SK-N-SH (cell line): Measurements from ENCODE around the gene GLI2. TPM values are rescaled to one million over a fixed set of nuclear protein-coding genes. Genes with fewer than 3 reads are reported as not detected.

Experiments
- CTCF ChIA-PET: fragments of 300-600, 350-600 bp; formaldehyde crosslinking; extraction: SDS; loops from one replicate; lab custom pipeline; 2021; lab: Yijun Ruan, JAX
- POLR2A ChIA-PET: fragments of 350-600 bp; sonication (Branson Sonifier 250); formaldehyde crosslinking; extraction: SDS; loops from one replicate; lab custom pipeline; 2020; ENCODE audit warnings: antibody characterized with exemption, inconsistent platforms; lab: Yijun Ruan, JAX
- DNase-seq: peaks from one replicate; pipeline ENCODE4 v3.0.0; 2012
- H2AFZ ChIP-seq: fragments of 200-600 bp; sonication (generic); 2 replicates; pipeline ENCODE4 v1.8.1; 2016; ENCODE audit warnings: antibody characterized with exemption, mild to moderate bottlenecking, low read depth
- H3F3A ChIP-seq: fragments of 200-600 bp; sonication (generic); replicated peaks from 2 replicates; pipeline ENCODE3; 2016; ENCODE audit warnings: antibody characterized with exemption, mild to moderate bottlenecking; ENCODE audit not compliant: insufficient read depth
- H3K27ac ChIP-seq, 2 experiments: fragments of 200-500 bp in 1 of 2; fragments of 200-600 bp in 1 of 2; sonication (Bioruptor generic) in 1 of 2; sonication (generic), shearing (Covaris generic) in 1 of 2; 2 replicates each; pipeline versions ENCODE4 v1.5.1 to v1.6.1; 2014 to 2016; ENCODE audit warnings: low read depth in 2 of 2, inconsistent platforms in 1 of 2, low read length in 1 of 2, mild to moderate bottlenecking in 1 of 2, mixed read lengths in 1 of 2
- H3K27me3 ChIP-seq: fragments of 200-600 bp; sonication (generic), shearing (Covaris generic); 2 replicates; pipeline ENCODE4 v1.6.1; 2016; ENCODE audit warnings: mixed run types; ENCODE audit not compliant: insufficient read depth
- H3K36me3 ChIP-seq, 2 experiments: fragments of 200-500 bp in 1 of 2; fragments of 200-600 bp in 1 of 2; sonication (Bioruptor generic) in 1 of 2; sonication (generic) in 1 of 2; replicated peaks in 1 of 2; 2 replicates each; pipeline versions ENCODE3 to v1.5.1; 2014 to 2016; ENCODE audit warnings: low read length in 1 of 2, mild to moderate bottlenecking in 1 of 2; ENCODE audit not compliant: insufficient read depth in 2 of 2, control insufficient read depth in 1 of 2
- H3K4me1 ChIP-seq, 2 experiments: fragments of 200-500 bp in 1 of 2; fragments of 200-600 bp in 1 of 2; sonication (Bioruptor generic) in 1 of 2; sonication (generic), shearing (Covaris generic) in 1 of 2; 2 replicates each; pipeline versions ENCODE4 v1.5.1 to v1.6.1; 2014 to 2016; ENCODE audit warnings: low read depth in 1 of 2, low read length in 1 of 2, mixed run types in 1 of 2; ENCODE audit not compliant: insufficient read depth in 2 of 2, control insufficient read depth in 1 of 2
- H3K4me2 ChIP-seq: fragments of 200-600 bp; sonication (generic), shearing (Covaris generic); 2 replicates; pipeline ENCODE4 v1.6.1; 2017; ENCODE audit warnings: mixed run types
- H3K4me3 ChIP-seq, 2 experiments: fragments of 200-500 bp in 1 of 2; fragments of 200-600 bp in 1 of 2; sonication (Bioruptor generic) in 1 of 2; sonication (generic), shearing (Covaris generic) in 1 of 2; 2 replicates each; pipeline versions ENCODE4 v1.5.1 to v1.8.1; 2014 to 2016; ENCODE audit warnings: low read depth in 2 of 2, inconsistent platforms in 1 of 2, low read length in 1 of 2, mild to moderate bottlenecking in 1 of 2, mixed read lengths in 1 of 2, moderate library complexity in 1 of 2
- H3K79me2 ChIP-seq: fragments of 200-600 bp; sonication (generic); 2 replicates; pipeline ENCODE4 v1.8.1; 2017; ENCODE audit warnings: mild to moderate bottlenecking; ENCODE audit not compliant: insufficient read depth
- H3K9ac ChIP-seq: fragments of 200-600 bp; sonication (generic); 2 replicates; pipeline ENCODE4 v1.6.1; 2017; ENCODE audit warnings: mixed run types
- H3K9me2 ChIP-seq: fragments of 200-600 bp; sonication (generic); 2 replicates; pipeline ENCODE4 v1.6.1; 2017; ENCODE audit warnings: mixed run types
- H3K9me3 ChIP-seq: fragments of 200-600 bp; sonication (generic); 2 replicates; pipeline ENCODE4 v1.6.1; 2017; ENCODE audit warnings: mixed run types, mild to moderate bottlenecking, moderate library complexity
- H4K20me1 ChIP-seq: fragments of 200-600 bp; sonication (generic); 2 replicates; pipeline ENCODE4 v1.6.1; 2017; ENCODE audit warnings: mild to moderate bottlenecking, mixed run types; ENCODE audit not compliant: insufficient read depth
- CHD2 ChIP-seq: fragments of 150-350 bp; IDR thresholded peaks from 2 replicates; pipeline ENCODE4 v1.6.1; 2018; ENCODE audit warnings: low read length; ENCODE audit not compliant: partially characterized antibody
- CTCF ChIP-seq: fragments of 200-600 bp; sonication (generic); IDR thresholded peaks from 2 replicates; pipeline ENCODE4 v1.6.1; 2017; ENCODE audit warnings: antibody characterized with exemption, mild to moderate bottlenecking, moderate library complexity
- ELF1 ChIP-seq: IDR thresholded peaks from 2 replicates; pipeline ENCODE4 v1.4.0; 2012
- EP300 ChIP-seq, 2 experiments: IDR thresholded peaks; 2 replicates each; pipeline versions ENCODE4 v1.4.0 to v1.6.1; 2012; ENCODE audit warnings: borderline replicate concordance in 1 of 2, low read depth in 1 of 2, low read length in 1 of 2
- EZH2phosphoT487 ChIP-seq: fragments of 200-600 bp; sonication (generic); IDR thresholded peaks from 2 replicates; pipeline ENCODE4 v1.6.1; 2017; ENCODE audit warnings: low read depth, mixed run types, mild to moderate bottlenecking, antibody characterized with exemption, moderate library complexity, borderline replicate concordance
- FOXJ3 ChIP-seq: sonication (generic); formaldehyde crosslinking; IDR thresholded peaks from 2 replicates; pipeline ENCODE4 v1.5.1; 2020; ENCODE audit warnings: mild to moderate bottlenecking, missing genetic modification reagents
- FOXM1 ChIP-seq: IDR thresholded peaks from 2 replicates; pipeline ENCODE4 v1.4.0; 2012; ENCODE audit warnings: low read depth, mild to moderate bottlenecking
- GABPA ChIP-seq: IDR thresholded peaks from 2 replicates; pipeline ENCODE4 v1.4.0; 2012; ENCODE audit warnings: low read depth, mild to moderate bottlenecking
- GATA2 ChIP-seq: sonication (generic); formaldehyde crosslinking; IDR thresholded peaks from 2 replicates; pipeline ENCODE4 v1.5.0; 2020; ENCODE audit warnings: mild to moderate bottlenecking, missing genetic modification reagents
- IRF3 ChIP-seq: fragments of 150-350 bp; IDR thresholded peaks from 2 replicates; pipeline ENCODE4 v1.6.1; 2016; ENCODE audit warnings: mild to moderate bottlenecking, low read depth, low read length
- JUND ChIP-seq: IDR thresholded peaks from 2 replicates; pipeline ENCODE4 v1.4.0; 2012
- MAX ChIP-seq: IDR thresholded peaks from 2 replicates; pipeline ENCODE4 v1.4.0; 2012; ENCODE audit warnings: low read depth
- MEF2A ChIP-seq: IDR thresholded peaks from 2 replicates; pipeline ENCODE4 v1.4.0; 2012; ENCODE audit warnings: low read depth, borderline replicate concordance
- MXI1 ChIP-seq: IDR thresholded peaks from 2 replicates; pipeline ENCODE4 v1.6.1; 2012; ENCODE audit warnings: mild to moderate bottlenecking, low read depth, low read length, improper control_type of control experiment
- NFIC ChIP-seq: IDR thresholded peaks from 2 replicates; pipeline ENCODE4 v1.4.0; 2012; ENCODE audit warnings: borderline replicate concordance
- NRF1 ChIP-seq: IDR thresholded peaks from 2 replicates; pipeline ENCODE4 v1.6.1; 2012; ENCODE audit warnings: low read depth, mild to moderate bottlenecking, low read length
- POLR2AphosphoS5 ChIP-seq: IDR thresholded peaks from 2 replicates; pipeline ENCODE4 v1.6.1; 2012; ENCODE audit warnings: low read depth, low read length
- RAD21 ChIP-seq: IDR thresholded peaks from 2 replicates; pipeline ENCODE4 v1.6.1; 2012; ENCODE audit warnings: mild to moderate bottlenecking, low read length
- RFX5 ChIP-seq: IDR thresholded peaks from 2 replicates; pipeline ENCODE4 v1.6.1; 2012; ENCODE audit warnings: mild to moderate bottlenecking, improper control_type of control experiment, low read length
- SMC3 ChIP-seq: IDR thresholded peaks from 2 replicates; pipeline ENCODE4 v1.6.1; 2012; ENCODE audit warnings: low read depth, low read length, improper control_type of control experiment
- TAF1 ChIP-seq: IDR thresholded peaks from 2 replicates; pipeline ENCODE4 v1.6.1; 2012; ENCODE audit warnings: low read depth, mild to moderate bottlenecking, low read length, moderate library complexity, borderline replicate concordance
- TEAD4 ChIP-seq: IDR thresholded peaks from 2 replicates; pipeline ENCODE4 v1.4.0; 2012; ENCODE audit warnings: mild to moderate bottlenecking, borderline replicate concordance; ENCODE audit not compliant: insufficient read depth
- USF1 ChIP-seq: IDR thresholded peaks from 2 replicates; pipeline ENCODE4 v1.4.0; 2012; ENCODE audit warnings: low read depth, borderline replicate concordance
- ZBTB33 ChIP-seq: IDR thresholded peaks from 2 replicates; pipeline ENCODE4 v1.4.0; 2012; ENCODE audit warnings: low read depth, borderline replicate concordance
- WGBS: methylation state at CpG from one replicate; pipeline ENCODE4 v1.1.6; 2017; ENCODE audit warnings: low lambda C conversion rate; 5-methylcytosine and 5-hydroxymethylcytosine counted together
- polyA plus RNA-seq, 3 experiments: library from polyadenylated mRNA; depleted of rRNA; stranded (reverse); fragments of >200 nt; gene quantifications; 2 replicates each; pipeline ENCODE4 v1.2.3, GENCODE V29; 2012

GLI2 gene
- polyA plus RNA-seq, 1 of the 3 experiments (the other 2 are of a cell fraction), result 3.4 TPM

- Histone ChIP-seq H4K20me1 (peaks cover 6% of the 10 kb centered on the region; the same call in 1 of the 2 replicates), H3K4me3 (no peak overlapping the region), H3K79me2 (peaks cover 85% of the 10 kb centered on the region), H3K27me3 (no peaks in the 10 kb centered on the region), H3K9ac (no peak overlapping the region), H3K27ac (peak overlapping the region in 1 of 2 experiments; percentile 39; a peak in 3 of 4 replicates), H3F3A (peaks cover 14% of the 10 kb centered on the region), H3K4me1 (peaks cover 11 to 22% of the 10 kb centered on the region in 2 experiments), H2AFZ (no peak overlapping the region), H3K9me3 (0 out of 2 replicates have a peak, but pooled peaks cover 6% of the 10 kb centered on the region), H3K9me2 (no peaks in the 10 kb centered on the region), H3K36me3 (peaks cover 0 to 7% of the 10 kb centered on the region in 2 experiments), H3K4me2 (peak overlapping the region; percentile 39; the same call in 1 of the 2 replicates)
- POLR2A ChIA-PET, result no interaction called here
- 50% methylated on average over 14 of the region's 14 CpGs for WGBS
- peak; percentile 81 for DNase-seq
- CTCF ChIA-PET, result interaction anchor here (0.8 to 1.9 kb wide), 5 partner anchors 14 to 20 kb away, joined by 3 to 6 read pairs (median 3); partner anchors contain the start of gene GLI2
- TF ChIP-seq ELF1, result no peak
- no peak for TF ChIP-seq SMC3
- no peak; the same call in 1 of the 2 replicates for TF ChIP-seq JUND
- peak; percentile 93 for TF ChIP-seq RFX5
- TF ChIP-seq MXI1, result no peak
- TF ChIP-seq MAX, result no peak
- no peak for TF ChIP-seq GABPA
- no peak for TF ChIP-seq USF1
- no peak for TF ChIP-seq TAF1
- no peak for TF ChIP-seq ZBTB33
- no peak for TF ChIP-seq FOXJ3 (CRISPR knock-in tag)
- TF ChIP-seq EZH2phosphoT487, result no peak
- peak in 1 of 2 experiments; percentile 61; a peak in 2 of 4 replicates for TF ChIP-seq EP300 (IDR thresholded peaks at IDR 0.05; ENCODE audit: borderline replicate concordance in 1 of 2, low read depth in 1 of 2, low read length in 1 of 2)
- TF ChIP-seq TEAD4, result 0 out of 2 replicates have a peak, but pooled peaks have one; percentile 31
- peak; percentile 47; the same call in 1 of the 2 replicates for TF ChIP-seq NFIC
- TF ChIP-seq GATA2 (CRISPR knock-in tag), result peak; percentile 56
- TF ChIP-seq RAD21, result no peak
- TF ChIP-seq CTCF, result no peak
- no peak for TF ChIP-seq IRF3
- no peak for TF ChIP-seq MEF2A
- TF ChIP-seq NRF1, result no peak
- TF ChIP-seq FOXM1, result no peak
- TF ChIP-seq POLR2AphosphoS5, result no peak
- no peak for TF ChIP-seq CHD2
These were observed 18.6 kb downstream of the GLI2 start for GRCh38 chr2:120754067-120754960.
